ENCODE measurements around the gene RAD51B.
"Not testable (repeated sequence)": the region's sequence is repeated elsewhere in the genome, so short reads cannot be mapped to it uniquely, and the experiment has no call there.

Gene RAD51B

GRCh38 chr14:67819563-67820421 is at the start of gene RAD51B:
Gene RAD51B (plus strand): TSS chr14:67819779.
- DNase-seq (ENCODE audit: low read depth in 4 of 4, low spot score in 1 of 4), result peak; percentile 67 to 80 (median 79)

DNA sequence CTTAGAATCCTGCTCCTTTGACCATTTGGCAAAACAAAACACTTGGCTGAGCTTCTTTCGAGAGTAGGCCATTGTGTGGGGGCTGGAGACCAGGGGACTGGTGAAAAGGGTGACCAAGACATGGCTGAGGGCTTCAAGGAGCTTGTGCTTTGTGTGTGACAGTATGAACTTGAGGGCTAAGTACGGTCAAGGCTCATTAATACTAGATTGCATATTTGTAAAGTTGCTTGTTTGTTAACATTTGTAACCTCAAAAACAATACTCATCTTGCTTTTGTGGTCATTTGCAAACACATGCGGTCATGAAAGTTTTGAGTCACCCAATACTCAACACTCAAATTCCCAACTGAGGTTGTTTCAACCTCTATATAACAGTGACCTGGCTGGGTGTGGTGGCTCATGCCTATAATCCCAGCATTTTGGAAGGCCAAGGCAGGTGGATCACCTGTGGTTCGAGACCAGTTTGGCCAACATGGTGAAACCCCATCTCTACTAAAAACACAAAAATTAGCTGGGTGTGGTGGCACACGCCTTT is 45.7 kb upstream of the RAD51B start:
- DNase-seq (ENCODE audit: low read depth in 4 of 4, low spot score in 1 of 4), result no peak

DNA sequence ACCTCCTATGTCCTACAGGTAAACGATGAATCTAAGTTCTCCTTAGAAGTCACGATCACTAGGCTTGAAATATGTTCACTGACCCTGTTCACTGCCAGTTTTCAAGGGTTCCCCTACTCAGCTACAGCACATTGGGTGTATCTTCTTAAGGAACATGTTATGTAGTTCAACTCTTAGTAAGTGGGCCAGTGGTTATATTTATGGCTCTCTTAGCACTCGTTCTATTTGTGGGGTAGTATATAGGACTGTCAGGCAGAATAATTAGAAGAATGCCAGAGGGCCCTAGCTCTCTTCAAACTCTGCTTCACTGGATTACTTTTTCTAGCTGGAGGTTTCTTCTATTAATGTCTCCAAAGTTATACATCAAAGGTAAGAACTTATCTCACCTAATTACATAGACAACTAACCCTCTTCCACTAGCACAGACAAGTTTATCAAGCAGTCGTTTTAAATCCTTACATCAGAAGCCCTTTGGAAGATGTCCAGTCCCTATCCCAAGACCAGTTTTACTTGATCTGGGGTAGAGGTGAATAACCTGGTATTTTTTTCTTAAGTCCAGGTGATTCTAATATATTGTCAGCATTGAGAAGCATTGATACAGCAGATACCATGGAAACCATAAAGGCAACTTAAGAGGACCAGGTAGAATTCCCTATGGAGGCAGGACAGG is 42.8 kb upstream of the RAD51B start:
- DNase-seq (ENCODE audit: low read depth in 4 of 4, low spot score in 1 of 4), result no peak

DNA sequence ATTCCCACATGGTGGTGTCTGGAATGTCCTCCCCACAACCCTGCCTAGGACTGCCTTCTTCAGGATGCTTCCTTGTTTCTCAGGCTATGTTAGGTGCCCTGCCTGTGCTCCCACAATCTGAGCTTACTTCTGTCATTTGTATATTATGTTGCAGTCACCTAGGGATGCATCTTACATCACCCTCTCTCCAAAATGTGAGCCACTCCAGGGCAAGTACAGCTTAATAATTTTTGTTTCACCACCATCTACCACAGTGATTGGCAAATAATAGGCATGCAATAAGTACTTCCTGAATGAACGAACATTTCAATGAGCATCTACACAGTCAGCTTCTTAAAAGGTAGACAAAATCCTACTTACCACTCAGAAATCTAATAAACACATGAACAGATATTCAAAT is 40.8 kb upstream of the RAD51B start:
- DNase-seq (ENCODE audit: low read depth in 4 of 4, low spot score in 1 of 4), result no peak

GRCh38 chr14:67782090-67782489 is 37.5 kb upstream of the RAD51B start:
- no peak for DNase-seq (ENCODE audit: low read depth in 4 of 4, low spot score in 1 of 4)

DNA sequence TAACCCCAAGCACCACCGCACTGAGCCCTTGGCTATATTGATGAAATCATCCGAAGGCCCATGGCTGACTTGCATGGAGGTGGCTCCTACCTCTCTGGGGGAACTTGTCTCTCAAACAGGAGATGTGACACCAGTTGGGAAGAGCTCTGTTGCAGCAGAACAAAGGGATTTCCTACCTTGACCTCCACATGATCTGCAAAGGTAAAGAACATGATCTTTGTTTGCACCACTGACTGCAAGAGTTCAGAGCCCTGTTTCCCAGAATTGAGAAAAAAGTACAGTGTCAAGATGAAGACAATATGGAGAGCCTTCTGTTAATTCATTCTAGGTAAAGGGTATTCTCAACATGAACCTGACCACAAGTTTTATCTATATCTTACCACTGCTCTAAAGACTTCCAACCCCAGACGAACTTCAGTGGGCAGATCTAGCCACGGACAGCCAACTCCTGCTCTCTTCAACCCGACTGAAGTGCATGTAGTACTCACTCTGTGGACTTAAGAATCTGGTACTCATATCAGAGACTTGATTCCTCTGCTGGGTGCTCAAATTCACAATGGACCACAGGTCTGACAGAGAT is 35.2 kb upstream of the RAD51B start:
- DNase-seq (ENCODE audit: low read depth in 4 of 4, low spot score in 1 of 4), result no peak

DNA sequence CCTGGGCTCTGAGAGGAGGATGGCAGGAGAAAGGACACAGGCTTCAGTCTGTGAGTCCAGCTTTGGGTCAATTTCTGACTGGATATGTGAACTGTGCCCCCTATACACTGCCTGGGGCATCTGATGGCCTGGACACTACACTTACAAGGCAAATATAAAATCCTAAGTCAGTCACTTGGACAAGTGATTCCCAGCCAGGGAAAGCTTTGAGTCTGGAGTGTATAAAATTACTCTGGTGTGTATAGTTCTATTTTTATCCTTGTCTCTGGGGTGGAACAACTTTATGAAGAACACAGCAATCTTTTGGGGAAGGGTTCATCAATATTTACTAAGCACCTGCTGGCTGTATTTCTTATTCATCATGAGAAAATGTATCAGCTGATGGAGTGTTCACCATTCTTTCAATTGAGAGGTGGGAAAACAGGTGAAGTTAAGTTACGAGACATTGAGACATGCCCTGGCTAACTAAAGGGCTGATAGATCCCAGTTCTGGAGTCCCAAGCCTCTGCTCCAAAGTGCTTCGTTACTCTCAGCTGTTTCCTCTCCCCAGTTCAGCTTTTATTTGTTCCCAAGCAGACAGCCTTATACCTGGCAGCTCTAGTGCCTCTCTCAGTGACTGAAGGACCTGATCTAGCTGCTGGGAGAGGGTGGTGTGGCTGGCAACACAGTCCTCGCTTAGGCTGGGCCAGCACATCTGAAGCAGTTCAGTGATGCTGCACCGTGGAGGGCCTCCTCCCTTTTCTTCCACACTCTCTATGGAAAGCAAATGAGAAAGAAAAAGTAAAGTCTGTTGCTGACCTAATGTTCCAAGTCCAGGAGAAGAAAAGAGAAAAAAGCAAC is 34.1 kb upstream of the RAD51B start:
- no peak for DNase-seq (ENCODE audit: low read depth in 4 of 4, low spot score in 1 of 4)

- no peak for DNase-seq (ENCODE audit: low read depth in 4 of 4, low spot score in 1 of 4)
These were observed 31.9 kb upstream of the RAD51B start for GRCh38 chr14:67787673-67788072.

GRCh38 chr14:67798731-67799130 is 20.8 kb upstream of the RAD51B start:
- no peak for DNase-seq (ENCODE audit: low read depth in 4 of 4, low spot score in 1 of 4)

GRCh38 chr14:67800743-67801142 is 18.8 kb upstream of the RAD51B start:
- no peak for DNase-seq (ENCODE audit: low read depth in 4 of 4, low spot score in 1 of 4)

DNA sequence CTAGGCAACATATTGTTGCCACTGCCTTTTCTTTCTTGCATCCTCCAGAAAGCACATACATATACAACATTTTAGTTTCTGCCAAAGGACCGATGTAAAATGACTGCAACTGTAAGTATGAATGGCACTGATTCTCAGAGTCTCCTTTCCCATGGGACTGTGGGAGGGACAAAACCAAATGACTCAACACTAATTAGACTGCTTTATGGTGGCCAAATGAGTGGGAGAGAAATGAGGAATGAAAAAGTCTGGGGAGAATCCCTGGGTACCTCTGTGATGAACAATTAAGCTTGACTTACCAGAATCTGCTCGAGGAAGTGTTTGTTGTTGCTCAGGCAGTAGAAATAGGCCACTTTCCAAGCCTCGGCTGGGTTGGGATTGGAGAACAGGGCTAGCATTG is 13.3 kb upstream of the RAD51B start:
- no peak for DNase-seq (ENCODE audit: low read depth in 4 of 4, low spot score in 1 of 4)

DNA sequence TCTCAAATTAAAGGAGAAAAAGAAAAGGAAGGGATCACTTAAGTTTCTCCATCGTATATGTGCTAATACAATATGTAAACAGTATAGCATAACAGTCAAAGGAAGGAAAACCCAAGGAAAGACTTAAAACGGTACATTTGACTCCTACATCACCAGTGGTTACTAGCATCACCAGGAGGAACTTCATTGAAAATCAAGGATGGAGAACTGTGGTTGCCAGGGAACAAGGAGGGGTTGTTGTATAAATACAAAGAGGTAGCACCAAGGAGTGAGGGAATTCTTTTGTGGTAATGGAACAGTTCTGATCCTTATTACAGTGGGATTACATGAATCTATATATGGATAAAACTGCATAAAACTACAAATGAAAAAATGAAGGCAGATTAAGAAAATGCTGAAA is 4.8 kb upstream of the RAD51B start:
- no peak for DNase-seq (ENCODE audit: low read depth in 4 of 4, low spot score in 1 of 4)

DNA sequence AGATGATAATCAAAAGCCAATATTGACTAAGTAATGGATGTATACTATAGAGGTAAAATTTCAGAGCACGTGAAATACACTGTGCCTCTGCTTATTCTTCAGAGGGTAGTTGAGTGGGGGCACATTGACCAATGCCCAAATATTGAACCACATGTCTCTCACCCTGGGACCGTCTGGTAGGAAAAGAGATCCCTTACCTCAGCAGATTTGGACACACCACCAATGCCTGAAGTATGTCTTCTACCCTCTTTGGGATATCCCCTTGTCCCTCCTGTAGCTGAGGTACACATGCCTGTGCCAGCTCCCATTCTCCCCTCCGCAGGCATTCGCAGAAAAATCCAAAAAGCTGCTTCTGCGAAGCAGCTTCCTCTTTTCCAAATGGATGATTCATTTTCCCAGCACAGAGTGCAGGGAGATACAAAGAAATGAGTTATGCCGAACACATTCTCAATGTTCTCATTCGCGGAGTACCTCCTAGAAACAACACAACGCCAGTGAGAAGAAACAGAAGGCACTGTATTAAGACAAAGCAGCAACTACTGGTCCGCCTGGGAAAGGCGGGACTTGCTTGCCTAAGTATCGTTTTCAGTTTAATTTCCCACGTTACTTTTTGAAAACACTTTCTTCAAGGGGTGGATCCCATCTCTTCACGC is 3.9 kb upstream of the RAD51B start:
- no peak for DNase-seq (ENCODE audit: low read depth in 4 of 4, low spot score in 1 of 4)

DNA sequence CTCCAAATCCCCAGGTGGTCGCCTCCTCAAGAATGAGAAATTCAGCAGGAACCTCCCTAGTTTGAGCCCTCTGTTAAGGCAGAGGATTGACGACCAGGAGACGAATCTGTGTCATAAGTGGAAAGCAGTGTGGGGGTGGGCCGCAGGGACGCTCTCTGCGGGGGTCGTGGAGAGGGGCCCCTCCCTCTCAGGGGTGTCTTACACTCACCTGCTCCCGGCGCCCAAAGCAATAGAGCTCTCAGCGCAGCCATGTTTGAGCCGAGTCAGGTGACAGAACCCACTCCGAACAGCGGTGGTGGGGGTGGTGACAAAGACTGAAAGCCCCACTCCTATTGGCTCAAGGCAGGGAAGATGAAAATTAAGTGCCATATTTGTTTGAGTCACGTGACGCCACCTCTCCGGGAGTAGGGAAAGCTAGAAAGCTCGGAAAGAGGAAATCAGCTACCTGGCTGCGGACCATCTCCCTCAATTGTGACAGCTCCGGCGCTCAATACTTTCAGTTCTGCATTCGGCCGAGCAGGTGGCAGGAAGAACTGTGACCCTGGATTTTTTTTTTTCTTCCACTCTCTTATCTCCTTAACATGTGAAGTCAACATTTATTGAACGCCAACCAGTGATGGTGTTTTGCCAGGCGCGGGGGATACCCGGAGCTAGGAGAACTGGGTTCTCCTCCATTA is 3.1 kb upstream of the RAD51B start, which contains the start of gene ZFYVE26:
TSS of gene ZFYVE26 (minus strand) at position 265 of the 677 bp plus-strand sequence. CDS start 627 bp downstream, outside the sequence.
- peak; percentile 68 to 83 (median 78) for DNase-seq (ENCODE audit: low read depth in 4 of 4, low spot score in 1 of 4)

DNA sequence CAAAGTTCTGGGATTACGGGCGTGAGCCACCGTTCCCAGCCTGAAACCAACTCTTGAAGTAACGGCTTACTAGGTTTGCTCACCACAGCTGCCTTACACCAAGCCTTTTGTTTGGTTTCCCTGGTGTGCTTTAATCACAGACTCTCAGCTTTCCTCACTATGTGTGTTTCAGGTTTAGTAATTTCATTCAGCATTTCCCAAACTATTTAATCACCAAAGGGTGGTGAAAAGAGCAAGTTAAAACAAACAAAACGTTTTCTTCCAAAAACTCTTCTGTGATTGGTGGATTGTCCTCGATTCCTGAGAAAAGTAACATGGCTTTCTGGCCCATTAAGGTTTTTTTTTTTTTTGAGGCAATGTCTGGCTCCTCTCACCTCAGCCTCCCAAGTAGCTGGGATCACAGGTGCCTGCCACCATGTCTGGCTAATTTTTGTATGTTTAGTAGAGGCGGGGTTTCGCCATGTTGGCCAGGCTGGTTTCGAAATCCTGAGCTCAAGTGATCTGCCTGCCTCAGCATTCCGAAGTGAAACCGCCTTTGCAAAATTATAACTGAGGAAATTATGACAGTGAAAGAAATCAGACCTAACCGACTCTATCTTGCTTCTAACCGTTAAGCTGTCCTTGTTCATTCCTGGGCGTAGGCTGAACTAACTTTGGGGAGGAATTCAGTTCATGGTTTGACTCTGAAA is 1.7 kb upstream of the RAD51B start:
- no peak for DNase-seq (ENCODE audit: low read depth in 4 of 4, low spot score in 1 of 4)

GRCh38 chr14:67818476-67818875 is 1.1 kb upstream of the RAD51B start:
- DNase-seq (ENCODE audit: low read depth in 4 of 4, low spot score in 1 of 4), result not testable (repeated sequence)

DNA sequence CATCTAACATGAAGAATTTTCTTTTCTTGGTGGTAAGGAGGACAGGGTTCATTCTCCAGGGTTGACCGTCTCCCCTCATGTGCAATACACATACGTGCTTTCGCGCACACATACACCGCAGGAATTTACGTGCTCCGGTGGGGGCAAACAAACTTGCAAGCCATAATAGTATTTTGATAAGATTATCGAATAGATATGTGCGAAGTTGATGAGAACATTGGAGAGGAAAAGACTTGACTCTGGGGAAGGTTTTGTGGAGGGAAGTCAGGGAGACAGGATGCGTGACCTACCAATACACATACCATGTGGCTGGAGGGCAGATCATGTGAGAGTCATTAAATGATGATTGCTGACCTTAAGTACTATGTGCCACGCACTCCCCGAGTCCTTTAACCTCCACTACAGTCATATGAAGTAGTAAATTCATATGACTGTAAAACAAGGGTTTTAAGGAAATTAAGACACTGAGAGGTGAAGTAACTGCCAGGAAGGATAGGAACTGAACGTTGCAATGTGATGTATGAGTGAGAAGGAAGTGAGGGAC is 921 bp downstream of the RAD51B start:
- DNase-seq (ENCODE audit: low read depth in 4 of 4, low spot score in 1 of 4), result no peak

- no peak for DNase-seq (ENCODE audit: low read depth in 4 of 4, low spot score in 1 of 4)
These were observed 1.5 kb downstream of the RAD51B start for GRCh38 chr14:67821121-67821520.

DNA sequence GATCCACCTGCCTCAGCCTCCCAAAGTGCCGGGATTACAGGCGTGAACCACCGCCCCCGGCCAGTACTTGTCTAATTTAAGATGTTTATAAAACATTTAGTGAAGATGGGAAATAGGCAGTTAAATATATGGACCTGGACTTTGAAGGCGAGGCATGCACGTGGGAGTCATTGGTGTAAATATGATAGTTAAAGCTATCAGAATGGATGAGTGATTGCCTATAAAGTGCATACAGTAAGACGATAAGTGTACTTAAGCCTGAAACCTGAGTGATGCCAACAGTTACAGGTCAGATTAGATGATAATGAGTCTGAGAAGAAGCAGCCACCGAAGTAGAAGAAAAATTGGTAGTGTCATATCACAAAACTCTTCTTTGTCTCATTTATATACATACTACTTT is 11.5 kb downstream of the RAD51B start:
- no peak for DNase-seq (ENCODE audit: low read depth in 4 of 4, low spot score in 1 of 4)

Data from stimulated activated CD4-positive, alpha-beta T cell treated with anti-CD3 and anti-CD28 coated beads, Interleukin-1b, Interleukin-23, amount 100 ng/mL, for 24 hours (primary cell).